HG03521 (cell line): Measurements from ENCODE around the gene EHD3.

Experiments used
- ATAC-seq: cut with Tn5 transposase; IDR thresholded peaks from one replicate; pipeline ENCODE4 v1.9.1; 2021; ENCODE audit warnings: mild to moderate bottlenecking, moderate library complexity; ENCODE audit not compliant: unreplicated experiment

Gene EHD3

DNA sequence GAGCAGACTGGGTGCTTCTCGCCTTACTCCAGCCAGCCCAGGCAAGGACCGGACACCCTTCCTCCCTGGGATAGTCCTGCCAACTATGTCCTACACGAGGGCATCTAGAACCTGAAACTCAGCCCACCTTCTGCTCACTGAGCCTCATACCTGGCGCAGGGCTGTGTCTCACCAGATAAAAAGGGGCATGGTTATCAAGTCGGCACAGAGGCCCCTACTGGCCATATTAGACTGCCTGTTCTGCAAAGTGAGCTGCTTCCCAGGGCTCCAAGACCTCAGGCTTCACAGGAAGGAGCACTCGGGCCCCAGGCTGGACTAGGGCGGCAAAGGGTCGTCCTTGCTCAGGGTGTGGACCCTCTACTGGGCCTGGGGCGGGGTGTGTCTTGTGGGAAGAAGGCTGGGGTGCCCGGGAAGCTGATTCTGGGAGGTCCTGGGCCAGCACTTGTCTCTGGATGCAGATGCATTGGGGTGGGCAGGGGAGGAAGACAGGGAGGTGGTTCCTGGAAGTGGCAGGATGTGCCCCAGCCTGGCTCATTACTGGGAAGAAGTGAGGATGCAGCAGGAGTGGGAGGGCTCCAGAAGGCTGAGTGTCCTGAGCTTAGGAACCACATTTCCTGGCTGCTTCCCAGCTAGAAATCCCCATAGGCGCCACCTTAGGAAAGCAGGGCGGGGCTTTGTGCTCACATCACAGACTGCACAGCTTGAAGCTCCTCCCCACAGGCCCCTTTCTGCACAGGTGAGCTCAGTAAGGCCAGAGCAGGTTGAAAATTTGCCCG, 19.6 kb downstream of the EHD3 start:
- no peak for ATAC-seq

DNA sequence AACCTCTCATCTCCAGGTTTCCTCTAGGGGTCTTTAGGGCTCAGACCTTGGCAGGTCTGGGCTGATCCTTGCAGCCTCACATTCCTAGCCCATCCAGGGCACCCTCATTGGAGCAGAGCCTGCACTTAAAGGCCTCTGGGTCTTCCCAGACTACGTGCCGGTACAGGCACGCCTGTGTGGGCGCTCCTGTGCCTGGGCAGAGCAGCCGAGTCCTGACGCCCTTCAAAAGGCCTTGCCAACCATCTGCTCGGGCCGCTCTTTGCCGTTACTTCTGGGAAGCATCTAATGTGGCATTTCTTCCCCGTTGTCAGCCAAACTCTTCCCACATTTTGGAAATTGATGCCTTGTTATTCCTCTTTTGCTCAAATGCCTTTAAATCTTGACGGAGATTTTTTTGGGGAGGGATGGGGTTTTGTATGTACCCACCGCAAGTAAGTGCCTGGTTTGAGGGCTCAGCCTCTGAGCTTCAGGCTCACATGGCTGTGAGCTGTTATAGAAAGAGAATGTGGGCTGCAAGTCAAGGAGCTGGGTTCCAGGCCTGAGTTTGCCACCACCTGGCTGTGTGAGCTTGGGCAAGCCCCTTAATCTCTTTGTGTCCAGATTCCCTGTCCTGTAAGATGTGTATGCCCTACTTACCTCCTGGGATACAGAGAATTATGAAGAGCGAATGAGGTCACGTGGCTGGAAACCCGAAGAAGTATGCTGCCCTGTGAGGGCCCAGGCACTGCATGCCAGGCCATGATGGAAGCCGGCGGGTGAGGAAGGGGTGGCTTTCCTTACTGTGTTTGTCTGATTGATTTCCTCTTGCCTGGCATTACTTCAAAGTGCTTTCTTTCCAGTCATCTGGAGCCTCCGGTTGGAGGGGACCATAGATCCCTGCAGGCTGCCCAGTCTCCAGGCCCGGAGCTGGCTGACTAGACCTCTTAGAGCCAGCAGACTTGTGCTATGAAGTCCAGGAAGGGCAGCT, 20.6 kb downstream of the EHD3 start:
- no peak for ATAC-seq

DNA sequence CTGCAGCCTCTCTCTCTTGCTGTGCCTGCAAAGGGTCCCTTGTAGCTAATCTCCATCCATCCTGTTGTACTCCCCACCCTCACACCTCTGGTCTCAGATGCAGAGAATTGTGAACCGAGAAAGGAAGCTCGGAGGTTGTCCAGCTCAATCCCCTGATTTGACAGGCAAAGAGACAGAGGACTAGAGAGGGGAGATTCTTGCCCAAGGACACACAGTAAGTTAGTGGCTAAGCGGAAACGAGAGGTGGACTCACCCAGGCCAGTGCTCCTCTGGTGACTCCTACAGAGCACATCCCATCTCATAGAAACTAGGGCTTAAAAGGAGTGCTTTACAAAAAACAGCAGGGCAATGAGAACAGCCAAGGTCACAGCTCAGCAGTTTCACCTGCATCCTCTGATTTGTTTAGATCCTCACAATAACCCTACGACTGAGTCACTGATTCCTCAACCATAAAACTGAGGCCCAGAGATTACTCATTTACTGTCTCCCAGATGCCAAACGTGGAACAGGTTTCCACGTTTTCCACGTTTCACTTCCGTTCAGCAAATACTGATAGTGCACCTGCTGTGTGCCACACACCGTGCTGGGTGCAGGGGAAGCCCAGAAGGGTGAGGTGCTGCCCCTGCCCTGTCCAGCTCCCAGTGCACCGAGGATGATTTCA, 22.1 kb downstream of the EHD3 start:
- peak; percentile 44 for ATAC-seq

DNA sequence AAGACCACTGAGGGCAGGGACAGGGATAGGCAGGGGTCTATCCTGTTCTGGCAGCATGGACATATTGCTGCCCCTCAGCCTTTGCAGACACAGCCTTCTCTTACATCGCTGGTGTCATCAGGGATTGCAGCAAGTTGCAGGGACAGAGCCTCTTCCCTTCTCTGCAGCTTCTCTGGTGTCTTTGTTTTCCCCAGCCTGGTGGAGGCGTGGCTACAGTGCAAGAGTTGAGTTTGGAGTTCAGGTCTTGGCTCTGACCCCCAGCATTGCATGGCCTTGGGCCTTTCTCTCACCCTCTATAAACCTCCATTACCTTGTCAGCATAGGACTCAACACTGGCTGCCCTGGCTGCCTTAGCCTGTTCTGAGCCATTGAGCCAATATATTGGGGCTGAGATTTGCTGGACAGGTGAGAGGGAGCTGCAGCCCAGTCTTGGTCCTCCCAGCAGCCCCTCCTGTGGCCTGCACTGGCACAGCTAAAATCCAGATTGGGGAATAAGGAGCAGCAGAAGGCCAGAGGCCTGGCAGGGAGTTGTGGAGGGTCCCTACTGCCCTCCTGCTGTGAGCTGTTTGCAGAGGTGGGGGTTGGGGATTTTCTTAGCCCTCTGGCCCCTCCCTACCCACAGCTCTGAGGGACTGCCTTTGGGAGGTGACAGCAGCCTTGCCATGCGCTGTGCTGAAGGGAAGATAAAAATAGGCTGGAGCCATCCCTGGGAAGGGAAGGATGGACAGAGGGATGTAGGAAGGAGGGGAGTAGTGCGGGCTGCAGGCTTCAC, 22.8 kb downstream of the EHD3 start:
- ATAC-seq, result peak; percentile 14

DNA sequence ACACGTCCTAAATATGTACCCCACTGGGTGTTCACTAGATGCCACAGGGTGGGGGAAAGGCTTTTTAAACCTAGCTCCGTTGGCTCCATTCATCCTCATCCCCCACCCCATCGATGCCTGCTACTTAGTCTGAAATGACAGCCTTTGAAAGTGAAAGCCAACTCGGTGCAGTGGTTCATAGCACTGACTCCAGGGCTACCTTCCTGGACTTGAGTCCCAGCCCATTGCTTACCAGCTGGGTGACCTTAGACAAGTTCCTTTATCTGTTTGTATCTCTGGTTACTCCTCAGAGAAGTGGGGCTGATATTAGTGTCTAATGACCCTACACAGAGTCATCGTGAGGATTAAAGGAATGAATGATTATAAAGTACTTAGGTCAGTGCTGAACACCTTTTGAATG, 24.4 kb downstream of the EHD3 start:
- peak; percentile 54 for ATAC-seq

DNA sequence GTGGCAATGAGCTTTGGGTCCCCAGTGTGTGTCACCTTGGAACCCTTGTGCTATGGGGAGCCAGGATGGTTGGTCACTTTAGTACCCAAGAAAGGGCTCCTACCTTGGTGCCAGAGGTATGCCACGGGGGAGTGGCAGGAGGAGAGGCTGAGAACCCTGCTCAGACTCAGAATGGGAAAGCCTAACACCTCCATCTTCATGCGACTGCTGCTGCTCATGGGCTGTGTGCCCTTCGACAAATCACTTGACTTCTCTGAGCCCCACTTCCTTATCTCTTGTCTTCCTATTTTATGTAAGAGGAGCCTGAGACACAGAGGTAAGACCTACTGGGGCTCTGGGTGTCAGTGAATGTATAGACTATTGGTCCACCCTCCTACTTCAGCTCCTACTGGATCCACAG, 25.1 kb downstream of the EHD3 start:
- no peak for ATAC-seq

DNA sequence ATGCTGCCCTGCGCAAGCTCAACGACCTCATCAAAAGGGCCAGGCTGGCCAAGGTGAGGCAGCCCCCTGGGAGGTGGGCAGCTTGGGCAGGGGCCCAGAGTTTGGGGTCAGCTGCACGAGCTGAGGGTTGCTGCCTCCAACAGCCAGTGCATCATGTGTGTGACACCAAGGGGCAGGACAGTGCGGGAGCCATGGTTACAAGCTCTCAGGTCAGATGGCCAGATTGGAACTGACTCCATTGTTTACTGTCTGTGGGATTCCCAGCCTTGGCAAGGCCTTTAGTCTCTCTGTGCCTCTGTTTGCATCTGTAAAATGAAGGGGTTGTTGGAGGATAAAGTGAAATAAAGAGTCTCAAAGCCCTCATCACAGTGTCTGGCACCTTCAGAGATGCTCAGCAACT, 26.9 kb downstream of the EHD3 start:
- ATAC-seq, result no peak

DNA sequence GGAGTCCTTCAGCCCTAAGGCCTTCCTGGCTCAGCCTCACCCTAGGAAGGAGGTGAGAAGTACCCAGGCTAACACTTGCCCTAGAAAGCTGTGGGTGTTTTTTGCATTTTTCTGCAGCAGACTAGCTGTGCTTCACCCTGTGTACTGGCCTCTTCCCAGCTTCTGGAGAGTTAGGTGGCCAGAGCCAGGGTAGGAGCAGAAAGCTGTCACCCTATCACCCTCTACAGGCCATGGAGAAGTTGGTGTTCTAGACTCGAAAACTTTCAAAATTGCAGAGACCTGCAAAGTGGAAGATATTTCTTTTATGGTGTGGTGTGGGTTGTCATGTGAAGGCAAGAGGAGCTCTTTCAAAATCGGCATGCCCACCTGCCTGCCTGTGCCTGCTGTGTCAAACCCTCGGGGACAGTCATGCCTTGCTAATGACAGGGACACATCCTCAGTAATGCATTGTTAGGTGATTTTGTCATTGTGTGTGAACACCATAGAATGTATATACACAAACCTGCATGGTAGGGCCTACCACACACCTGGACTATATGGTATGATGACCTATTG, 29.8 kb downstream of the EHD3 start:
- ATAC-seq, result no peak

DNA sequence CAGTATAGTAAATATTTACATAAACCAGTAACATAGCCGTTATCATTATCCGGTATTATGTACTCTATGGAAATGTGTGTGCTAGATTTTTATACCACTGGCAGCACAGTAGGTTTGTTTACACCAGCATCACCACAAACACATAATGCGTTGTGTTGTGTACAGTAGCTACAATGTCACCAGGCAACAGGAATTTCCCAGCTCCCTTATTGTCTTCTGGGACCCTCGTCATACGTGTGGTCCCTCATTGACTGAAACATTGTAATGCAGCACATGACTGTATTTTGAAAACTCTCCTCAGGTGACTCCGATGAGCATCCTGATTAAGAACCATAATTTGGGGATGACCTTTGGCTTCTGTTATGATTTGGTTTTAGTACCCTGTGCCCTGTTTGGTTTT, 31.3 kb downstream of the EHD3 start:
- no peak for ATAC-seq

DNA sequence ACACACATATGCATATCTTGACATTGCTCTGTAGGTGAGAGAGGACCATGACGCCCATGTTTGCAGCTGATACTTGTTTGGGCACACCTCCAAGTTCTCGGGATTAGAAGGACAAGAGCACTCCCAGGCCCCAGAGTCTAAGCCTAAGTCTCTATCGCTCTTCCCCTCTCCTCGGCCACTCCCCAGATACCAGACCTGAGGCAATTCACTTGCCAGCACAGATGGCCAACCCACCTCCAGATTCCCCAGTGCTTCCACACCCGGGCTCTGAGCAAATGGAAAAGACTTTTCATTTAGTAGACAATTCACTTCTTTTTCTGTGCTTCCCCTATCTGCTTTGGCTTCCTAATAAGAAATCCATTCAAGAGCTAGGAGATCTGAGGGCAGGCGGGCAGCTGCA, 32.9 kb downstream of the EHD3 start:
- ATAC-seq, result no peak

DNA sequence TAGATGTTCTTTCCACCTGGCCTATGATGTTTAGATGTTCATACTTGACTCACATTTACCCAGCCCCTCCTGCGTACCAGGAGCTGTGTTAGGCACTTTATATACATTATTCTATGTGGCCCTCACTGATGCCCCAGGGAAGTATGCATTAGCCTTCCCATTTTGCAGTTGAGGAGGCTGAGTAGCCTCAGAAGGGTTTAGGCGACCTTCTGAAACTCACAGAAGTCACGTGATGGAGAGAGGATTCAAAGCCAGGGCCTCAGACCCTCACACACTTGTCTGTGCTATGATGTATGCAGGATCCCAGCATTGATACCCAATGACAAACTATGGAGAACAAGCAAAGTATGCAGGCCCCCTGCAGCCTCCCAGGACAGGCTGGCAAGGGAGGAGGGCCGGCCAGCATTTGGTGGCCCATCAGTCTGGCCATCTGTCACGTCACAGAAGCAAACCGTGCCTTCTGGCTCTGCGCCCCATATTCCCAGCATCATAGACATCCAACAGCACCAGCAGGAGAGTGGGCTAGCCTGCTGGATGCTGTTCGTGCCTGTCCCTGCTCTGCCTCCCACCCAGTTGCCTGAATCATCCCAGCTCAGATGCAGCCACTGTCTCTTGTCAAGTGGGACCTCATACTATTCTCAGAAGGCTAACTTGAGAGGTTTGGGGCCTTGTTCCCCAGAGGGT, 33.6 kb downstream of the EHD3 start:
- no peak for ATAC-seq

DNA sequence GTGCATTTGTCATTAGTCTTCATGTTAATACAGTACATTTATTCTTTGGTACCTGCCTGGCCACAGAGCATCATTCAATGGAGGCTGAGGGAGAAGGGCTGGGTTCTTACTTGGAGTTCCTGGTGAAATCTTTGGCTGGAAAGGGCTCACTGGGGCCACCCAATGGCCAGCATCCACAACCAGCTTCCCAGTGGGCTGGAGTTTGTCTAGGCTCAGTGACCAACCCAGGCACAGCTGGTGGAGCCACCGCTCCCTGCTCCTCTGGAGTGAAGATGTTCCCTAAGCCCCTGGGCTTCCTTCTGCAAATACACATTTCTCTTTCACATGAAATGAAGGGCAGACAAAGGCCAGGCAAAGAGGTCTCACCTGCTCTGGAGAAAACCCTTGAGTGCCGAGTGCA, 34.4 kb downstream of the EHD3 start:
- no peak for ATAC-seq

DNA sequence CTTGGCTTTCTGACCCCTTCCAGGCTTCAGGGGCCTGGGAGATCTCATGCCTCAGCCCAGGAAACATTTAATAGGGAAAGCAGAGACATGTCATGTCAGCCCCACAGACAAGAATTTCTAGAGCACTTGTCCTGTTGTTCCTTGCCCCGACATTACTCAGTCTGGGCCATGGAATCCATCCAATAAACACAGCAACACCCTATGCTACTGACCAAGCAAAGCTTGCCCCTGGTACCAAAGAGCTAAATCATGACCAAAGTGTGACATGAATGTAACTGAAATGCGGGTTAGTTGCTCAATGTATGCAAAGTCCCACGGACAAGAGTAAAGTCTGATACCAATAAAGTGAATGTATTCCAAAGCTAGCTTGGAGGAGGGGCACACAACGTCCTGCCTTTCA, 35.1 kb downstream of the EHD3 start:
- ATAC-seq, result no peak

DNA sequence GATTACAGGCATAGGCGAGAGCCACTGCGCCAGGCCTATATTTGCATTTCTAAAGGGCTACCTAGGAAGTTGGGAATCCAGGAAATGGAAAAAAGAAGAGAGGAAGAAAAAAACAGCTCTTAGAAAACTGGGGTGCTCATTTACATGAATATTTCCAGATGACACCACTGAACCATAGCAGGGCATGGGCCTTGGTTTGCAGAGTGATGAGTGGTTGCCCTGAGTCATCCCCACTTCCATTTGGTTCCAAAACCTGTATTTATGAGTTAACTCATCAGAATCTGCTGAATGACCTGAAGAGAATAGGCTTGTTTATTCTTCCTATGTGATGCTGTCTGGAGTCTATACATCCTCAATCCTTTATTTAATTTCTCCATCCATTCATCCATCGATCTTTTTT, 36.2 kb downstream of the EHD3 start:
- ATAC-seq, result no peak

DNA sequence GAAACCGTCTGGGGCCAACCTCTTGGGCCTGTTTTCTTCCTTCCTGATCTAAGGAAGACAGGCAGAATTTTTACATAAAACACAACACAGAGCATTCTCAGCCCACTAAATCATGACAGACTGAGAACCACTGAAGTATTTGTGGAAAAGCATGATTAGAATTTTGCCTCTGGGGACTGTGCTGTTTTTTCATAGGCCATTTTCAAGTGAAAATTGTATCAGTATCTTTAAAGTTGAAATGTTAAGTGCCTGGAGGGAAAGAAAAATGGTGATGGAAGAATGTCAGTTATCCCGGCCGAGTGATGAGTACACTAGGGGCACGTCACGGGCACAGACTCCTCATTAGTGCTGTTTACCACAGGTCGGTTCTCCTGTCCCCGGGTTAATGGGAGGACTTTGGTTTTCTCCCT, 36.9 kb downstream of the EHD3 start:
- no peak for ATAC-seq

DNA sequence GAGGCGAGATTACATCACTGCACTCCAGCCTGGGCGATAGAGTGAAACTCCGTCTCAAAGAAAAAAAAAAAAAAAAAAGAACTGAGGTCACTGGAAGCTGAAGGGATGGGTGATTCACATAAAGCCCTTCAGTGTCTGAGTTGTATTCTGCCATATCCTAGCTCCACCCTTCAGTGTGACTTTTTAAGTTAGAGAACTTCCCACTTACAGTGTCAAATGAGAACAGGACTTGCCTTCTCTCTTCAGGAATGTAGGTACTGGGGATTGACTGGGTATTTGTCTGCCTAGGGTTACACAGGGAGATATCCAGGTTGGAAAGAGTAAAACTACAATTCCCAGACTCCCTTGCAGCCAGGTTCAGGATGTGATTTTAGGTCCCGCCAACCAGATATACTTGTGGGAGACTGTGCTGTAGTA, 37.9 kb downstream of the EHD3 start:
- ATAC-seq, result no peak

DNA sequence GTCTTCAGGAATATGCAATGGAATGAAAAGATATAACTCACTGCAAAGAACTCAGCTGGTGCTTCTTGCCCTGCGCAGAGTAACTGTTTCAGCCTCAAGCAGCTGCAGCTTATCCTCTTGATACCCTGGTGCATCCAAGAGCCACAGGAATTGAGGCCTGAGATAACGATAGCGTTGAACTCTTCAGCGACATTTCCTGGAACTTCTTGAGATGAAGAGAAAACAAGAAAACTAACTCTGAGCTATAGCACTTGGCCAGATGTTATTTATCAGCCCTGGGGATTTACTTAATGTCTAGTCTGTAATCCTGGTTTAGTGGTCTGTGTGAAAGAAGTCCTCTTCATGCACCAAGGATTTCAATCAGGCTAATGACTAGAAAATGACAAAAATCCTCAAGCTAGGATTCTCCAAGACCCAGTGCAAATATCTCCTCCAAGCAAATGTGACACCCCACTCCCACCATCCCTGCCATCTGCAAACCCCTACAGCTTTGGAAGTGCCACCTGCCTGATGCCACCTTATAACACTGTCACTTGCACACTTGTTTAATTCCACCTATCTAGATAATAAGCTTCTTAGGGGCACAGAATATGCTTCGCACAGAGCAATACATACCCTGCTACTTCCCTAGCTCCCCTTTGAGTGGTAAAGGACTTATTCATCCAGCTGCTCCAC, 40.6 kb downstream of the EHD3 start:
- no peak for ATAC-seq

DNA sequence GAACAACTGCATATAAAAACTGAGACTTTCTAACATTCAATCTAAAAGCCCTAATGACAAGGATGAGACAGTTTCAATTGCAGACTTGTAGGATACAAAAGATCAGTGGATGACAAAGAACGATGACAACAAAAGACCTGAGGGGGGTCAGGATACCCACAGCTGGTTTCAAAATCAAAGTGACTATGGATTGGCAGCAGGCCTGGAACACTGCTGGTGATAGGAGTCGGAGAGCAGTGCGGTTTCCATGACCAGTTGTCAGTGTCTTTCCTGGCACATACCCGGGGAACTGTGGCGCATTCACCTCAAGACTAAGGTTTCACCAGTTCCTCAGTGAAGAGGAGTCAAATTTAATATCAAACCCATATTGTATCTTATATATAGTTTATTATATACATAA, 42.0 kb downstream of the EHD3 start:
- ATAC-seq, result no peak

DNA sequence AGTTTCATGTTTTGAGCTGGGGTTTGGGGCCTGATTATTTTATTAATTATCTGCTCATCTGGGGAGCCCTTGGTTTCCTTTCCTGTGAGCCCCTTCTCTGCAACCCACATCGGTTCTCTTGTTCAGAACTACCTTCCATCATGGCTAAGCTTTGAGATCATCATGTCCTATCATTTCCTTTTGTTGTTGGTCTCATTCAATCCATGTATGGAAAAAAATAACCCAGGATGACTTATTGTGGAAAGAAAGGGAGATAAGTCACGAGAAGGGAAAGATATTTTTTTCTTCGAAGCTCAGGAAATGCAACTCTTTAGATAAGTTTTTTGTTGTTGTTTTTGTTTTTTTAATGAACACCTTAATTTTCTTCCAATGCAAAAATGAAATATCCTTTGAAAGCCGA, 43.7 kb downstream of the EHD3 start:
- no peak for ATAC-seq
